GM20000 (cell line): ENCODE data around the gene TTI1.

ENCODE experiments used
- DNase-seq: peaks from one replicate; pipeline ENCODE4 v3.0.0; 2012; ENCODE audit warnings: low spot score
- CTCF ChIP-seq: IDR thresholded peaks from 2 replicates; pipeline ENCODE4 v1.5.1; 2012; ENCODE audit warnings: mild to moderate bottlenecking, control low read depth; ENCODE audit errors: extremely low read depth, missing control alignments

The TTI1 gene

GRCh38 chr20:37987602-37988290, 45.5 kb downstream of the TTI1 start:
- TF ChIP-seq CTCF, result no peak
- DNase-seq, result no peak

- TF ChIP-seq CTCF, result no peak
- no peak for DNase-seq
These were observed 46.2 kb downstream of the TTI1 start for GRCh38 chr20:37986873-37987601.

GRCh38 chr20:37986044-37986858, 47.0 kb downstream of the TTI1 start:
- no peak for DNase-seq
- no peak for TF ChIP-seq CTCF

- no peak for TF ChIP-seq CTCF
- DNase-seq, result no peak
These were observed 49.1 kb downstream of the TTI1 start for GRCh38 chr20:37984018-37984785.

- no peak for TF ChIP-seq CTCF
- no peak for DNase-seq
These were observed 50.0 kb downstream of the TTI1 start for GRCh38 chr20:37983286-37983685.

- no peak for DNase-seq
- TF ChIP-seq CTCF, result no peak
These were observed 51.7 kb downstream of the TTI1 start for GRCh38 chr20:37981568-37981967.
